ENCODE data around the gene TECTB. TPM values are rescaled to one million over a fixed set of nuclear protein-coding genes. Genes with fewer than 3 reads are reported as not detected.

Gene TECTB
- total RNA-seq, 1 donor from 2014 or later: not detected

DNA sequence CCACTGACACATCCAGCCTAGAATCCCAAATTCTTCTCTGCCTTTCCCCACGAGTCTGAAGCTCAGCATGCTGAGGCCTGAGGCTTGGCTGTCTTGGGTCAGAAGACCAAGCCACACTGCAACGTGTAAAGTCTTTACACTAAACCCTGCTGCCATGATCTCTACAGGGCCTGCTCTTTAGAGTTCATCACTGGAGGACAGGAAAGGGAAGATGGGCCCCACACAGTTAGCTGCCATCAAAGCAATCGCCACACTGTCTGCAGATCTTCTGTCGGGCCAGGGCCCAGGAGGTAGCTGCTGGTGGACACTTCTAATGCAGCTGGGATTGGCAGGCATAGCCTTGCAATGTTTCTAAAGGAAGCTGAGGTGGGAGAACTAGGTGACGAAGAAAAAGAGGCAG lies 8.4 kb upstream of the TECTB start:
- no peak for DNase-seq (ENCODE audit: low read depth)

DNA sequence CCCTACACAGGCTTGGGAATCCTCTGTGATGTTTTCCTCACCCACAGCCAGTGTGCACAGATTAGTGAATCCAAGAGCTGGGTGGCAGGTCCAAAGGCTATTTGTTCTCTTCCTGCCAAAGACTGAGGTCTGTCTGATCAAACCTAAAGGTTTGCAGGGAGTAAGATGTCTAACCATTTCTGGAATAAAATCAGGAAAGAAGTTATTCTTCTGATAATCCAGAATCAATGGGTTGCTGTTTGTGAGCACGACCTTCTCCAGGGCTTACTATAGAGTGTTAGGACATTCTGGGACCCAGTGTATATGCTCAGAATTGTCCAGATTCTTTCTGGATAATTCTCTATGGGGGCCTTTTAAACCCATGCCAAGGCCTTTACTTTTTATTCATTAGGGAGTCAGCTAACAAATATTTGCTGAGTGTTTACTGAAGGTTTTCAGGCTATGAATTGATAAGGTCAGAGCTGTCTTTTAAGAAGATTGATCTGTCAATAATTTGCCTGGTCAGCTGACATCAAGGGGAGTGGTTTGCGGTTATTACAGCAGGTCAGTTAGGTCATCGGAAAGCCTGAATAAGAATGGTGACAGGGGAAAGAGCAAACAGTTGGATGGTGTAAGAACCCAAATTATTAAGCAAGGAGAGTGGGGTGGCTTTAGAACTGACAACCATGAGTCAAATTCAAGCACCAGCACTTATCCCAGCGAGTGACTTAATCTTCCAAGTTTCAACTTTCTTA lies 7.5 kb upstream of the TECTB start:
- no peak for DNase-seq (ENCODE audit: low read depth)

DNA sequence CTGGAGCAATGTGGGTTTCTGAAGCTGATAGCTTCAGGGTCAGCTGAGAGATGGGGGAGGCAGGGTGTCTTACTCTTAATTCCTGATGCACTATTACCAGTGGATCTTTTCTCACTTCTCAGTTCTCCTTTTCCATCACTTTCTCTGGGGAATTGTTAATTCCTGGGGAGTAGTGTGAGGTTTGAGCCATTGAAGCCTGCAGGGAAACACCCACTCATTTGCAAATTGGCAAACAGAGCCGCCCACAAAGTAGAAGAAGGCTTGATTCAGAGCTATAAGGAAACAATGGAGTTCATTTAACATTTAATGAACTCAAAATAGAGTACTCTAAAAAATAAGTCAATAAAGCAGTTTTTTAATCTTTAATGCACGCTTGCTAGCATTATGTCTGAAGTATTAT lies 4.3 kb upstream of the TECTB start:
- DNase-seq (ENCODE audit: low read depth): no peak

DNA sequence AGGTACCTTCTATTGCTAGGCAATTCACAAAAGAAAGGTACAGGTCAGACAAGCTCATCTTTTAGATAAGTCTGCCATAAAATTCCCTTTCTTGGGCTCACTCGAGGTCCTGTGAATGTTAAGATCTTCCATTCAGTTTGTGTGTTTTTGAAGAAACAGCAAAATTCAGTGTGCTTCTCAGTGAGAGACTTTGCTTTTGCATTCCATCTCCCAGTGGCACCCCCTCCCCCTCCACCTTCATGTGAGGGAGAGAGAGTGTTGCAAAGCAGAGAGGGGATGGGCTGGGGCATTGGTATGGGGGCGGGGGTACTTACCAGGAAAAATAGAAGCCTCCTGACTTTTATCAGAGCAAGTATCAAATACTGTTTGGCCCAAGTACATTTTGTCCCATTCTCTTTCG lies 3.8 kb upstream of the TECTB start:
- DNase-seq (ENCODE audit: low read depth): no peak

DNA sequence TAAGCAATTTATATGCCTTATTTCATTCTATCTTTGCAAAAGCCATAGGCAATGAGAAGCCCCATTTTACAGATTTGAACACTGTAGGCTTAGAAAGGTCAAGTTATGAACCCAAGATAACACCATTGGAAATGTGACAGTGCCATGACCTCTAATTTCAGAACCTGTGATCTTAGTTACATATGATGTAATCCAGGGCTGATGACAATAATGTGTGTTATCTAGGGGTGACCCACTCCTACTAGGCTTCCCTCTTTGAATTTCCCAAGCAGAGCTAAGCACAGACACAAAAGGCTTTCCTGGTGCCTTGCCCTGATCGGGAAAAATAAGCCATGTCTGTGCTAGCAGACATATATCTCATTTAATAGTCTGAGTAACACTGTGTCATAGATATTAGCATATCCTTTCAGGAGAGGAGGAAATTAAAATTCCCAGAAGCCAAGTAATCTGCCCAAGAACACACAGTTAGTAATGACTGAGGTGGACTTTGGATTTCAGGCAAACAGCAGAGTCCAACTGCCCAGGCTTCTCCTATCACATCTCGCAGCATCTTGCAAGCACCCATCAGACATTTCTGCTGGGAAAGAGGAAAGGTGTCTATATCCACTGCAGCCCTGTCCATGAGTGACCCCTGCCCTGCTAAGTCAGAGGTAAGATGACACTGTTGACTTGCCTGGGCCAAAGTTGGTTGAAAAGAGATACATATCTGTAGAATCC lies 2.8 kb upstream of the TECTB start:
- DNase-seq (ENCODE audit: low read depth): peak; percentile 21

DNA sequence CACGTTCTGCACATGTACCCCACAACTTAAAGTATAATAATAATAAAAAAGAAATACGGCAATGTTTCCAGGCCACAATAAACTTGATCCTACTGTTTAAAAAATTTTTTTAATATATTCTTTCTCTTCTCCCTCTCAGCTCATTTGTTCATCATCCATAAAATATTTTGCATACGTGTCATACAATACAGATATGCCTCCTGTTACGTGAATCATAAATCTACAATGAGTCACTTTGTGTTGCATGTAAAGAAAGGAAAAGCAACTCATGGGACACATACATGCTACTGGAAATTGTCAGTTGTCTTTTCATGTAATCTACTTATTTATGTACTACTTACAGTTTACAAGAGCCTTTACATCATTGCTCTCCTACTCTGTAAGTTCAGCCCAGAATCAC lies 1.1 kb upstream of the TECTB start:
- no peak for DNase-seq (ENCODE audit: low read depth)

DNA sequence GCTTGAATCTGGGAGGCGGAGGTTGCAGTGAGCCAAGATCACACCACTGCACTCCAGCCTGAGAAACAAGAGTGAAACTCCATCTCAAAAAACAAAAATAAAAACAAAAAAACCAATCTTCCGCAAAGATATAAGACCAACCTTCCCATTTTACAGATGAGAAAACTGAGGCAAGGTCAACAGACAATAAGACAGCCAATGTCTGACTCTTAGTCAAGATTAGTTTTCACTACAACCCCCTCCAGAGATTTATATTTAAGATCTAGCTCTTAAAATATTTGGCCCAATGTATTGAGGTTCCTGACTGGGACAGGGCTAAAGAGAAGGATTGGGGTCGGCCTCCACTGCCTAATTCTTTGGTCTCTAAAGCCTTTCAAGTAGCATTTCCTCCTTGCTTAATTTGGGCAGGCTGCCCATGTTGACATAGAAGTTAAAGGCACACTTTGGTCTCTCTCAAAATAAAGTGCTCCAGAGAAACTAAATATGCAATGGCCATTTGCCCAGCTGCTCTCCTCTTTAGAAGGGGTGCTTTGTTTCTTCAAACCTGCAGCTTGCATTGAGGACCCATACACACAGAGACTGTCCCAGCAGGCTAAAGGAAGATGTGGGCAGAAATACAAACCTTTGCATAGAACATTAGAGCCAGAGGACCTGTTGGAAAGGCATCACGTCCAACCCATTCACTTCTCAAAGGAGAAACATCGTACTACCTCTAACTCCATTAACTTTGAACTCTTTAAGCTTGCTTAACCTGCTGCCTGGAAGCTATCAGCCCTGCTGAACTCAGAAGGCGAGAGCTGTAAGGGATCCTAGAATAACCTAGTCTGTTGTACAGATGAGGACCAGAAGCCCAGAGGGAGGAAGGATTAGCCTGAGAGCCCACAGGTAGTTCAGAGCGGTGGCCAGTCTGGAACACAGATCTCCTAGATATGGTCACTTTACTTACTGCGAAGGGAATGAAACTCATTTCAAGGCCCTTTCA lies 3.9 kb downstream of the TECTB start:
- DNase-seq (ENCODE audit: low read depth): no peak

DNA sequence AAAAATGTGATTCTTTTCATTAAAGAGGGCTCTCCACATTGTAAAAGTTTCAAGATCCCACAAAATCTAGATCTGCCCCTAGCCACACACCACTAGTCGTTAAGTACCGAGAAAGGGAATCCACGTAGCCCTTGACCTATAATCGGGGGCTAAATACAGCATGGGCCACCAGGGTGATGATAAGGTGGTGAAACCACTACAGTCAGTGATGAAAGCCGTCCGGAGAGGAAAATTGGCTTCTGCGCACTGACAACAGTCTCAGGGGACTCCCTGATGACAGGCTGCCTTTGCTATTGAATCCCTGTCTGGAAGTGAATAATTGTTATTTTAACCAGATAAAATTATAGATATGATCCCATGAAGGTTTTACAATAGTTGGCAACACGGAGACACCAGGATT lies 4.6 kb downstream of the TECTB start:
- DNase-seq (ENCODE audit: low read depth): no peak

DNA sequence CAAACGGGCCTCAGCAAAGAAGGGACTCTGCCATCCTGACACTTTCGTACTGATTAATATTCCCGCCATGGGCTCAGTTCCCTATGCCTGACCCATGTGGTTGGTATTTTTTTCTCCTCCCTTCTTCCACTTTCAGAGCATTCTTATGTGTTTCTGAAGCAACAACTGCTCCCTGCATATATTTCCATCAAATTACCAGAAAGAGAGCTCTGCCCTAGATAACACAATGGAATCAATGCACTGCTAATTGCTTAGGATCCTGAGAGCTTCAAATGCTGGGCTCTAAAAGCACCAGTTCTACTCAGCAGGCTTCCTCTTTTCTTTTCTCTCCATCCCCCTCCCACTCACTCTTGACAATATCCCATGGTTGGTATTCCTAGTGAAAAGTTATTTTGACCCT lies 5.3 kb downstream of the TECTB start:
- no peak for DNase-seq (ENCODE audit: low read depth)

DNA sequence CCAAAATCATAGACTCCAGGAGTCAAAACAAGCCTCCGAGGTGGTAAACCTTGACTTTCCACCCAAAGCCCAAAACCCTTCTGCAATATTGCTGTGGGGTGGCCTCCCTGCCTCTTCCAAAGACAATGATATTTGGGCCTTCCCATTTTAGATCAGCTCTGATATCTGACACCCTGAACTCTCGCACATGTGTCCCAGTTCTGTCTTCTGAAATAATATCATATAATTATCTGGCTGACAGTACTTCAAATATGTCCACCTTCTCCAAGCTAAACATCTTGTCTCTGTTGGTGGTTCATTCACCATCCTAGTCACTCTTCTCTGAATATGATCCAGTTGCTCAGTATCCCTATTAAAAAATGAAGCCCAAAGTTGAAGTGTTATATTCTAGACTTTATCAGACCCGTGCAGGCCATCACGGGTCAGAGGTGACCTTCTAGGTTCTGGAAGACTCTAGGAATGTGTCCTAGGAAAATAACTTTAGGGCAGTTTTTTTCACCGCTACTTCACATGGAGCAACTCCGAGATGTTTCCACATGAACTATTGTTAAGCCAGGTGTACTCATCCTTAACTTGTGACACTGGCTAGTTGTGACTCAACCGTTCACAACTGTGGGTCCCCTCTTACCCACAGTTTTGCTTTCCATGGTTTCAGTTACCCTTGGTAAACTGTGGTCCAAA lies 6.3 kb downstream of the TECTB start:
- DNase-seq (ENCODE audit: low read depth): no peak

DNA sequence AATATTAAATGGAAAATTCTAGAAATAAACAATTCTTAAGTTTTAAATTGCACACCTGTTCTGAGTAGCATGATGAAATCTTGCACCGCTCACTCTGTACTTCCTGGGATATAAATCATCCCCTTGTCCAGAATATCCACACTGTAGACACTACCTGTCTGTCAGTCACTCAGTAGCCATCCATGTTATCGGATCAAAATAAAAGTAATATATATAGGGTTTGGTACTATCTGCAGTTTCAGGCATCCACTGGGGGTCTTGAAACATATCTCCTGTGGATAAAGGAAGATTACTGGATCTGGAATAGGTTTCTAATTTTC lies 6.8 kb downstream of the TECTB start:
- no peak for DNase-seq (ENCODE audit: low read depth)

DNA sequence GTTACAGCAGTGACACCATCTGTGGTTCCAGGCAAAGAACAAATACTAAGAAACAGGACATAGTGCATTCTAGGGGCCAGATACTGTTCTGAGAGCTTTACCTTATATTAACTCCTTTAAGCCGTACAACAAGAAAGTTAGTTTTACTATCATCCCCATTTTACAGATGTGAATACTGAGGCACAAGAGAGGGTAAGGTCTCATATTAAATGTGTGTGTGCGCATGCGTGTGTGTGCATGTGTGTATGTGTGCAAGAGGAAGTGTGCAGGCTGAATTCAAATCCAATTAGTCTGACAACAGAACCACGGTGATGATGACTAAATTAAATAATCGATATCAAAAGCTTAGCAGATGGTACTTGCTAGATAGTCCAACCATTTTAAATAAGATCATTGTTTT lies 11.0 kb downstream of the TECTB start:
- DNase-seq (ENCODE audit: low read depth): no peak

DNA sequence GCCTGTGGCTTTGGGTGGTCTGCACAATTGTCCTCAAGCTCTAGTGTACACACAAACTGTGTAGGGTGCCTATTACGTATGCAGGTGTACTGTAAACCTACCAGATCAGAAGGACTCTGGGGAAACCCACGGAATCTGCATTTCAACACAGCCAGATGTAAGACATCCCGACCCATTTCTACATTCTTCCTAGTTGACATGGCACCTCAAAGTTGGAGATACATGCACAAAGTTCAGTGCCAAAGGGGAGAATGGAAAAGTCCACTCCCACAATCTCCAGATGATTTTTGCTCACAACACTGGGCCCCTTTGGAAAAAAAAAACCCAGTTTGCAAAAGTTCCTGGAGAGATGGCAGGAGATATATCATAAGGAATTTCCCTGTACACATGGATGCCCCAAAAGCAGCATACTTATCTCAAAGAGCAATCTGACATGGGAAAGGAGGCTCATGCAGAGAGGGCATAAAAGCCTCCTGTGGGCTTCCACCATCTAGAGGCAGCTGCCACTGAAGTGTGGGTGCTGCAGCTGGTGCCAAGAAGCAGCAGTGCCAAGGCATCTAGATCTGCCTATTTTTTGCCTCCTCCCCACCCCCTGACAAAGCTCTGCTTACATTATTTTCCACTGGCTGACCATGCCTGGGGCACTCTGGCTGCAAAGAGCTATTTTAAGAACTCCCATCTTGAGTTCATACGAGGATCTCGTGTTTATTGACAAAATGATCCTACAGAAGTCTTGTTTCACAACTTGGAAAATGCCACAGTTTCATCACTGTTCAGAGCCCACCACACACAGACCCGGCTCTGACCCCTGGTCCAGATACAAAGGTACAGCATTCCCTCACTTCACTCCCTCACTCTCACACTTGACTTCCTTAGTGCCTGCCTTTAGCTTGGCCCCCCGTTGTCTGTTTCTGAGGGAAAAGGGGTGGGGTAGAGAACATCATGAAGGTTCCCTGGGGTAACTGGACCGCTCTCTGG lies 12.9 kb downstream of the TECTB start:
- DNase-seq (ENCODE audit: low read depth): peak; percentile 79

DNA sequence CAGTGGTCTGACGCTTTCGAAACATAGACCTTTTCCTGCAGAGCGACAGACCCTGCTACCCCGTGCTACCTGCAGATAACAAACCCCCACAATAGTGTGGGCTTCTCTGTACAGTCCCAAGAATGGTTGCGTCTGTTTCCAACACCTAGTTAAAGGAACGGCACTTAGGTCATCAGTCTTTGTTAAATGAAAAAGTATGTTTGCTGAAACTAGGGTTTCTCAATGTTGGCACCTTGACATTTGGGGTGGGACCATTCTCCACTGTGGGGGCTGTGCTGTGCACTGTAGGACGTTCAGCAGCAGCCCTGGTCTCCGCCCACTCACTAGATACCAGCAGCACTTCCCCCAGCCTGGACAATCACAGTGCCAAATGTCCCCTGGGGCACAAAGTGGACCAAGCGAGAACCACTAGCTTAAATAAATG lies 13.7 kb downstream of the TECTB start:
- no peak for DNase-seq (ENCODE audit: low read depth)

DNA sequence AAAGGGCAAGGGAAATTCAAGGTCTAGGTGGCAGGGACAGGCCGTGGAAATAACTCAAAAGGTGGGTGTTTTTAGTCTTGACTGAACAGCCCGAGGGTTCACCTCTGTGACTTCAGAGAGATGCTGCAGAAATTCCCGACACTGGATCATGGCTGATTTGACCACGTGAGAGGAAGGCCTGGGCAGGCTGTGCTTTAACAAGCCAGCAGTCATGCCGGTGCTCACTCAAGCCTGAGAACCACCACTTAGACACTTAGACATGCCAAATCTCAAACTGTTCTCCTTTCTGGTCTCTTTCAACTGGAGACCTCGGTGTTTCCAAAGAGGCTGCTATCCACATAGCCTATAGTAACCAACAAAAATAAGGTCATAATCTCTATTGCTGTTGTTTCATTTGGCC lies 15.4 kb downstream of the TECTB start:
- DNase-seq (ENCODE audit: low read depth): peak; percentile 60

DNA sequence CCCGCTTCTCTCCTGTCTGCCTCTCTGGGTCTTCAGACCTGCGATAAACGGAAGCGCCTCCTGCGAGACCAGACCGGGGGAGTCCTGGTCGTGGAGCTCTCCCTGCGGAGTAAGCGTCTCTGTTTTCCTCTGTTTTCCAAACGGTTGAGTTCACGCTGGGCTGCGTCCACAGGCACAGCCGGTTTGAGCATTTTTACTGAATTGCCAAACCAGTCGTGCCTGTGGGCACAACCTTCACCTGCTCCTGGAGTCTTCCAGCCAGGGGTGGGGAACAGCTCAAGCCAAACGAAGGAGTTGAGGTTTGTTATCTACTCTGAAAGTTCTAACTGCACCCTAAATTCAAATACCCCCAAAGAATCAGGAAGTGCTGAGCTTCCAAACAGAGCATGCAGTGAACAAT lies 16.3 kb downstream of the TECTB start:
- no peak for DNase-seq (ENCODE audit: low read depth)

DNA sequence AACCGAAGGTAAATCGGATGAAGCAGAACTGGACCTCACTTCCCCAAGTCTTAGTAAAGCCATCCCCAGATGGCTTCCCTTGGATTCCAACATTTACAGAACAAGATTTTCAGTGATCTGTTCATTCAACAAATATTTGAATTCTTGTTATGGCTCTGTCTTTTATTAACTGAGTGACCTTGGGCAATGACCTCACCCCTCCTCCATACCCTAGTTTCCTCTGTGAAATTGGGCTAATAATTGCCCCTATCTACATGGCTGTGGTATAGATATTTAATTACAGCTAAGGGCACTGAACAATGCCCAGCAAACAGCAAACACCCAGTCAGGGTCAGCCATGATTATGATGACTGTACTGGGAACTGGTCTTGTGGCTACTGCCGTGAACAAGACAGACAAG lies 19.1 kb downstream of the TECTB start:
- DNase-seq (ENCODE audit: low read depth): no peak

DNA sequence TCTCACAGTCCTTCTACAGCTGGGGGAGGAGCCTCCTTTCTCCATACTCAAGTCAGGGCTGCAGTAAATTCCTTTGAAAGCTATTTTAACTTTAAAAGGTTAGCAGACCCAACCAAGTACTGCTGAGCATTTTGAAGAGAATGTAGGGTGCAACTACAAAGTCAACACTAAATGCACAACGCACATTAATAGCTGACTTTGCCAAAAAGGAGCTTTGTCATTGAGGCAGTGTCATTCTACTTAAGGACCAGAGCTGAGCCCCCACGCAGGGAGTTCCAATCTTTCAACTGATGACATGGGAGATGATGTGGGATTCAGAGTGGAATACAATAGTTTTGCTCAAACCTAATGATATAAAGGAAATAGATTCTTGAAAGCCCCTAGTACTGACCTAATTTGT lies 20.3 kb downstream of the TECTB start:
- DNase-seq (ENCODE audit: low read depth): no peak

DNA sequence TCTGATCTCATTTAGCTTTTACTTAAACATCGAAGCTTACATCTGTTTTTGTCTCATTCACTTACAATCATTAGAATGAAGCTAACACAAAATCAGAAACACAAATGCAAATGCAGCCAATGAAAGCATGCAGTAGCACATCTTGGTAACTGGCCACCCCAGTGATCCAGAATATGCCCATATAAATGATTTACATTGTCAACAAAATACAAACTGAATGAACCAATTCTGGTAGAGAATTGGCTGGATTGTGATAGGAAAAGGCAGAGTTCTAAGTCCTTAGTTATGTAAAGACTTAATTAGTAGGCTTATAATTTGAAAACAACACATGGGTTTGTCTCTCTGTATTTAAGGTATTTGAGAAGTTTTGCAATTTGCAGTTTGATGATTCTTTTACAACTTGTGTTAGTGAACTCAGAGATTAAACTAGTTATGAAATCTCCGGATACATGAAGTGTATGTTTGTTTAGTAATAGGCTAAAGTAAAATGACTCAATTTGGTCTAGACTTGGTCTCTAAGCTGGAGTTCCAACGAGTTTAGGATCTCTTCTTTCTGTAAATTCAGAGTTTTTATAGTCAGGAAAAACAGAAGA lies 21.2 kb downstream of the TECTB start:
- no peak for DNase-seq (ENCODE audit: low read depth)

DNA sequence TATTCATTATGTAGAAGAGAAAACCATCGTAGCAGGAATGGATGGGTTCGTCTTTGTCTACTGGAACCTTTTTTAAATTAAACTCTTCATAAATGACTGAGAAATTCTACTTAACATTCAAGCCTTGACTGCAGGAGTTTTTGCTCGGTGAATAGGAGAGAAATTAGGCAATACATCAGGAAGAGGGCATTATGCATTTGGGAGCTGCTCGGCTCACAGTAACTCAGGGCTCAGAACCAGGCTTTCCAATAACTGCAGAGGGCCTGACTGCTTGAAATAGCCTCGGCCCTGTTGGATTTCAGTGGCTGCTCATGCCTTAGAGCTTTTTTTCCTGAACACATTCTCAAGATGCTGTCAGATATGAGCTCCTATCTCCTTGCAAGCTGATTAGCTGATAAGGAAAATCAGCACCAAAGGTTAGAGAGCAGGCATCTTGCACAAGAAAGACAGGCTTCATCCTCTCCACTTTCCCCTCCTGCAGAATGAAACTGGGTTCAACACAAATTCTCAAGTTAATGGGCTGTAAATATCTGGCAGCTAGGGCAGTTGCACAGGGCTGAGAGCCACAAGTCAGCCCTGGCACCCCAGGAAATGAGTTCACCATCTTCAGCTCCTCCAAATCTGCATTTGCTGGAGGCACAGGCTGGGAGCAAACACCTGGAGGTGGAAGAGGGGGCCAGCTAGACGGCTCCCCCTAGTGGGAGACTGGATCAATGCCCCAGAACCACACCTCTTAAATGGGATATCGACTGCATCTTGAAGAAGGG lies 24.3 kb downstream of the TECTB start:
- DNase-seq (ENCODE audit: low read depth): peak; percentile 62

All from renal cortical epithelial cell (primary cell).